ENCODE measurements around the gene CDK5RAP3. TPM values are rescaled to one million over a fixed set of nuclear protein-coding genes. Genes with fewer than 3 reads are reported as not detected.

Gene CDK5RAP3
- total RNA-seq, 1 donor, result 50.3 TPM

GRCh38 chr17:47953909-47954308 lies 17.0 kb upstream of the CDK5RAP3 start:
- H3K27ac ChIP-seq (ENCODE audit: low read depth, low read length), result no peak overlapping the region
- TF ChIP-seq, protein P1, sequence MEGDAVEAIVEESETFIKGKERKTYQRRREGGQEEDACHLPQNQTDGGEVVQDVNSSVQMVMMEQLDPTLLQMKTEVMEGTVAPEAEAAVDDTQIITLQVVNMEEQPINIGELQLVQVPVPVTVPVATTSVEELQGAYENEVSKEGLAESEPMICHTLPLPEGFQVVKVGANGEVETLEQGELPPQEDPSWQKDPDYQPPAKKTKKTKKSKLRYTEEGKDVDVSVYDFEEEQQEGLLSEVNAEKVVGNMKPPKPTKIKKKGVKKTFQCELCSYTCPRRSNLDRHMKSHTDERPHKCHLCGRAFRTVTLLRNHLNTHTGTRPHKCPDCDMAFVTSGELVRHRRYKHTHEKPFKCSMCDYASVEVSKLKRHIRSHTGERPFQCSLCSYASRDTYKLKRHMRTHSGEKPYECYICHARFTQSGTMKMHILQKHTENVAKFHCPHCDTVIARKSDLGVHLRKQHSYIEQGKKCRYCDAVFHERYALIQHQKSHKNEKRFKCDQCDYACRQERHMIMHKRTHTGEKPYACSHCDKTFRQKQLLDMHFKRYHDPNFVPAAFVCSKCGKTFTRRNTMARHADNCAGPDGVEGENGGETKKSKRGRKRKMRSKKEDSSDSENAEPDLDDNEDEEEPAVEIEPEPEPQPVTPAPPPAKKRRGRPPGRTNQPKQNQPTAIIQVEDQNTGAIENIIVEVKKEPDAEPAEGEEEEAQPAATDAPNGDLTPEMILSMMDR (IDR thresholded peaks at IDR 0.05; ENCODE audit: extremely low read depth, low read depth, low read length), result peak; percentile 15
- H3K4me2 ChIP-seq (ENCODE audit: insufficient read depth, low read length), result no peak overlapping the region
- H3K36me3 ChIP-seq (ENCODE audit: insufficient read depth, low read length), result peaks cover 15% of the 10 kb centered on the region
- H4K20me1 ChIP-seq (ENCODE audit: insufficient read depth, low read length), result no peaks in the 10 kb centered on the region
- no peak overlapping the region for H3K4me3 ChIP-seq (ENCODE audit: insufficient read depth, low read length)
- no peaks in the 10 kb centered on the region for H3K9me3 ChIP-seq (ENCODE audit: low read depth, low read length)
- H3K79me2 ChIP-seq (ENCODE audit: insufficient read depth, low read length), result no peaks in the 10 kb centered on the region
- peaks cover 11% of the 10 kb centered on the region for H3K4me1 ChIP-seq (ENCODE audit: insufficient read depth, low read length)
- no peaks in the 10 kb centered on the region for H3K27me3 ChIP-seq (ENCODE audit: insufficient read depth, low read length)
- no peak for DNase-seq (ENCODE audit: insufficient read length, low spot score, missing footprints)
- H2AFZ ChIP-seq (ENCODE audit: low read length), result no peak overlapping the region

DNA sequence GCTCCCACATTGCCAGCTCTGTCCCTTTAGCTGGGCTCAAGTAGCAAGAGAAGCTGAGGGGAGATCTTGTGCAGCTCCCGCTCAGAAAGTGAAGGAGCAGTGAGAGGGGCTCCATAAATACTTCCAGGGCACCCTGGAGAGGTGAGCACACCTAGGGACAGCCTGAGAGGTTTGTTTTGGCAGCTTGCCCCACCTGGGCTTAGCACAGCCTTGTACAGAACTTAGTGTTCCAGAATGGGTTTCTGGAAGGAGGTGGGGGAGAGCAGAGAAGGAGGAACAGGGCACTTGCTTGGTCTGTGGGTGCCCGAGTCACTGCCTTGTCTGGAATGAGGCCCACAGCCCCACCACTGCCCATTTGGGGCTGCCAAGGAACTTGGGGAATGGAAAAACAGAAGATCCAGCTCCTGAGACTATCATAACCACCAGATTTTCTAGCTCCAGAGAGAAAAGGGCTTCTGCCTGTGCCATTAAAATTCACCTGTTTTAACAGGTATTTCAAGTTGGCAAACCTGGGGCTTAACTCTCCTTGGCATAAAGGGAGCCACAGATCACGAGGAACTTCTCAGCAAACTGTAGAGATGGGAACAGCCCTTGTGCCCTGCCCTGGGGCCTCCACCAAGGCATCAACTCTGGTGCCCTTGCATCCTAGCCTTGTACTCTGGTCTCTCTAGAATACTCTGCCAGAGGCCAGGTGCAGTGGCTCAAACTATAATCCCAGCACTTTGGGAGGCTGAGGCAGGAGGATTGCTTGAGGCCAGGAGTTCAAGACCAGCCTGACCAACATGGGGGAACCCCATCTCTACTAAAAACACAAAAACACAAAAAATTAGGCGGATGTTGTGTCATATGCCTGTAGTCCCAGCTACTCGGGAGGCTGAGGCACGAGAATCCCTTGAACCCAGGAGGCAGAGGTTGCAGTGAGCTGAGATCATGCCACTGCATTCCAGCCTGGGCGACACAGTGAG lies 15.1 kb upstream of the CDK5RAP3 start:
- Histone ChIP-seq H3K36me3 (ENCODE audit: insufficient read depth, low read length) (peaks cover 6% of the 10 kb centered on the region), H4K20me1 (ENCODE audit: insufficient read depth, low read length) (no peaks in the 10 kb centered on the region), H3K27me3 (ENCODE audit: insufficient read depth, low read length) (no peaks in the 10 kb centered on the region), H2AFZ (ENCODE audit: low read length) (no peak overlapping the region), H3K9me3 (ENCODE audit: low read depth, low read length) (no peaks in the 10 kb centered on the region), H3K4me1 (ENCODE audit: insufficient read depth, low read length) (no peaks in the 10 kb centered on the region), H3K79me2 (ENCODE audit: insufficient read depth, low read length) (no peaks in the 10 kb centered on the region), H3K27ac (ENCODE audit: low read depth, low read length) (no peak overlapping the region), H3K4me2 (ENCODE audit: insufficient read depth, low read length) (no peak overlapping the region), H3K4me3 (ENCODE audit: insufficient read depth, low read length) (no peak overlapping the region)
- no peak for DNase-seq (ENCODE audit: insufficient read length, low spot score, missing footprints)
- TF ChIP-seq, protein P1 (IDR thresholded peaks at IDR 0.05; ENCODE audit: extremely low read depth, low read depth, low read length), result no peak

DNA sequence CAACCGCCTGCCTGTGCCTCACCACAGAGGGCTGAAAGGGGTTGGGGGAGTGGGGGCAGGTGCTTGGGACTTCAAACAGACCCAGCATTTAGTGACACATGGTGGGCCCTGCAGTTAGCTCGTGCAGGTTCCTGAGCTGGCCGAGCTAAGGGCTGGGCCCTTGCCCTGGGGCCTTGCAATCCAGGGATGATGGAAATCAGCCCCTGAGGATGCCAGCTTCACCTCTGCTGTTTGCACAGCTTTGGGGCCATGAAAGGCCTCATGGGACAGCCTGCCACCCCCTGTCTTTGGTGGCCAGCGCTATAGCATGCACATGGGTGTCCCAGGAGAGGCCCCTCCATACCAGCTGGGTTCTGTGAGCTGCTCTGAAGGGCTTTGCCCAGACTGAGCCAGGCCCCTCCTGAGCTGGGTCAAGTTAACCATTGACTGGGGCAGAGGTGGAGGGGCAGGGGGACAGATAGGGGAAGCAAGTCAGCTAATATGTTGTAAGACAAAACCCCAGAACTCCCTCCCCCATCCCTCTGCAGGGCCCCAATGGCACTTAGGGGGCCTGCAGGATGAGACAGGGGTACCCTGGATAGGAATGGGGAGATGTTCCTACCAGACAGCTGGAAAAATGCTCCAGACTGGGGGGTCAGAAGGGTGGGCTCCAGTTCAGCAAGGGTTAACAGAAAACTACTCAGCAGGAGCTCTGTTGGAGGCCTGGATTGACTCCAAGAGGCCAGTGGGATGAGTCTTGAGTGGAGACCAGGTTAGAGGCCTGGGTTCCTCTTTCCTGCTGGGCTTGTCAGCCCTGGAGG lies 13.9 kb upstream of the CDK5RAP3 start:
- Histone ChIP-seq H3K79me2 (ENCODE audit: insufficient read depth, low read length) (no peaks in the 10 kb centered on the region), H3K4me3 (ENCODE audit: insufficient read depth, low read length) (no peak overlapping the region), H2AFZ (ENCODE audit: low read length) (no peak overlapping the region), H3K27me3 (ENCODE audit: insufficient read depth, low read length) (peaks cover 3% of the 10 kb centered on the region), H4K20me1 (ENCODE audit: insufficient read depth, low read length) (no peaks in the 10 kb centered on the region), H3K9me3 (ENCODE audit: low read depth, low read length) (no peaks in the 10 kb centered on the region), H3K36me3 (ENCODE audit: insufficient read depth, low read length) (no peaks in the 10 kb centered on the region), H3K27ac (ENCODE audit: low read depth, low read length) (no peak overlapping the region), H3K4me2 (ENCODE audit: insufficient read depth, low read length) (no peak overlapping the region), H3K4me1 (ENCODE audit: insufficient read depth, low read length) (no peaks in the 10 kb centered on the region)
- no peak for DNase-seq (ENCODE audit: insufficient read length, low spot score, missing footprints)
- TF ChIP-seq, protein P1 (IDR thresholded peaks at IDR 0.05; ENCODE audit: extremely low read depth, low read depth, low read length), result no peak
